Measurements from ENCODE around the gene GPR78. TPM values are rescaled to one million over a fixed set of nuclear protein-coding genes. Genes with fewer than 3 reads are reported as not detected.

Gene GPR78
- total and polyA plus RNA-seq, 2 of the 4 experiments (the other 2 are of a cell fraction): under 0.01 to 0.10 TPM

DNA sequence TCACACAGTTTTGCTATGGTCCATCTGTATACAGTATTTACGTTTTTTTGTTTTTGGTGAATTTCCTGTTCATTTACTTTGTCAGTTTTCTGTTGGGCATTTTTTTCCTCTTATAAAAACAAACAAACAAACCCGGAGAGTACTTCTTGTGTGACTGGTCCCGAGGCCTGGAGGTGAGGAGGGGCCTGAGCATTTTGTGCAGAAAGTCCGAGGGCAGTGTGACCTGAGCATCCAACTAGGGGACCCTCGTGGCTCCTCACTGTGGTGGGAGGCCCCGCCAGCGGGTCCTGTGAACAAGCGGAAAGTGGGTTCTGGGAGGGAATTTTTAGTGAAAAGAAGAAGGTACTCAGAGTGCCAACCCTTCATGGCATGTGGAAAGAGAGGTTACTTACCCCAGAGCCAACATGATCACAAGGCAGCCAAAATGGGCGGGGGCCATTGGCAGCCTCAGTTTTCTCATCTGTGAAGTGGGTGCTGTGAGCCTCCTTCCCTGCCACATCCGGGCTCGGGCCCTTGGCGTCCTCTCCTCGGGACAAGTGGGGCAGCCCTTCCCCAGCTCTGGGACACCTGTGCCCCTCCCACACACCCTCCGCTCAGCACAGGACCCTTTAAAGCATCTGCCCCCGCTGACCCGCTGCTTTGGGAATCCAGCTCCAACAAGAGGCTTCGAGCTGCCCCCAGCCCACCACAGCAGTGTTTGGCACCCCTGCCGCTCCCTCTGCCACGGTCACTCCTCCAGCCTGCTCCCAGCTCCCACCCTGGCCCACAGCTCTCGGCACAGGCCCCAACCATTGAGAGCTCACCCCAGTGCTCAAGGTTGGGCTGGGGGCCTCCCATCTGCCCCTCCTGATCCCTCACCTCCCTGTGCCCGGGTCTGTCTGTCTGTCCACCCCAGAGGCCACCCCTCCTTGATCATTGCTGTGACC lies 22.8 kb upstream of the GPR78 start:
- Histone ChIP-seq H3K4me2 (ENCODE audit: low read depth, low read length) (no peak overlapping the region), H3K14ac (replicated peaks; ENCODE audit: low read depth, low read length) (no peak overlapping the region), H3K9ac (ENCODE audit: low read depth, low read length) (no peak overlapping the region), H2BK20ac (ENCODE audit: low read depth, low read length) (no peak overlapping the region), H3K56ac (ENCODE audit: extremely low read depth, insufficient read depth, low read length) (no peak overlapping the region), H3K9me1 (ENCODE audit: insufficient read depth, low read length) (peaks cover 4% of the 10 kb centered on the region; the same call in 1 of the 2 replicates), H2BK120ac (ENCODE audit: low read depth, low read length) (no peak overlapping the region), H3K4me3 (ENCODE audit: insufficient read depth, low read depth, low read length) (no peak overlapping the region), H3K27me3 (ENCODE audit: control insufficient read depth, insufficient read depth, low read length) (peaks cover 8% of the 10 kb centered on the region; the same call in 1 of the 2 replicates), H3K4me1 (ENCODE audit: control insufficient read depth, insufficient read depth, low read length) (peaks cover 4% of the 10 kb centered on the region; the same call in 1 of the 2 replicates), H3K18ac (ENCODE audit: low read depth, low read length) (no peak overlapping the region), H3K27ac (ENCODE audit: insufficient read depth, low read length) (no peak overlapping the region), H2AFZ (replicated peaks; ENCODE audit: low read length, poor library complexity) (no peak overlapping the region), H3K36me3 (ENCODE audit: control insufficient read depth, insufficient read depth, low read length) (no peaks in the 10 kb centered on the region), H3K4ac (ENCODE audit: low read depth, low read length) (no peak overlapping the region), H2AK5ac (ENCODE audit: low read depth, low read length) (no peak overlapping the region), H4K8ac (ENCODE audit: low read depth in 2 of 2, low read length in 2 of 2) (no peak overlapping the region), H2BK15ac (ENCODE audit: low read depth, low read length) (no peak overlapping the region), H3K79me1 (ENCODE audit: low read depth in 1 of 2, low read length in 2 of 2) (no peaks in the 10 kb centered on the region), H2AK9ac (replicated peaks; ENCODE audit: low read depth, low read length, poor library complexity) (no peak overlapping the region), H4K91ac (ENCODE audit: insufficient read depth, low read depth, low read length) (no peak overlapping the region), H3K23ac (ENCODE audit: low read depth, low read length) (no peak overlapping the region), H2BK5ac (ENCODE audit: low read depth, low read length, poor library complexity, severe bottlenecking) (no peak overlapping the region), H4K5ac (ENCODE audit: low read depth, low read length) (no peak overlapping the region), H4K20me1 (ENCODE audit: insufficient read depth, low read length) (no peaks in the 10 kb centered on the region), H3K9me3 (ENCODE audit: control insufficient read depth, insufficient read depth, low read length) (no peaks in the 10 kb centered on the region)
- no TSS peak for BruUV-seq (replicated peaks)
- dilution Hi-C loops (cut with HindIII; ENCODE audit: low sequenced_read_pairs, unreplicated experiment): no loop called here
- DNase-seq: no peak
- 59% methylated on average over 2 of the region's 21 CpGs; no CpG with 5 or more reads in 1 of the 2 experiments for WGBS, 2 experiments (ENCODE audit: extremely low coverage in 2 of 2, insufficient read length in 1 of 2)
- intact Hi-C loops (cut with micrococcal nuclease): no loop called here
- no peak for ATAC-seq (ENCODE audit: low read depth)
- POLR2A ChIA-PET (ENCODE audit: unreplicated experiment): no interaction called here
- CTCF ChIA-PET: interaction anchor here (0.9 kb wide), 1 partner anchor 90 kb away, joined by 3 read pairs; no protein-coding TSS in a partner anchor
- in situ Hi-C loops (cut with MboI; ENCODE audit: low sequenced_read_pairs): no loop called here
- TF ChIP-seq RAD21 (IDR thresholded peaks at IDR 0.05; ENCODE audit: low read length): no peak
- no peak for TF ChIP-seq MAFK (IDR thresholded peaks at IDR 0.05; ENCODE audit: low read depth, low read length)
- TF ChIP-seq USF2 (IDR thresholded peaks at IDR 0.05; ENCODE audit: low read depth, low read length): no peak
- TF ChIP-seq CHD1 (IDR thresholded peaks at IDR 0.05; ENCODE audit: low read depth, low read length): no peak
- TF ChIP-seq FOS (IDR thresholded peaks at IDR 0.05; ENCODE audit: low read depth, low read length): no peak
- no peak for TF ChIP-seq MXI1 (IDR thresholded peaks at IDR 0.05; ENCODE audit: borderline replicate concordance, low read depth, low read length)
- TF ChIP-seq, protein P1, sequence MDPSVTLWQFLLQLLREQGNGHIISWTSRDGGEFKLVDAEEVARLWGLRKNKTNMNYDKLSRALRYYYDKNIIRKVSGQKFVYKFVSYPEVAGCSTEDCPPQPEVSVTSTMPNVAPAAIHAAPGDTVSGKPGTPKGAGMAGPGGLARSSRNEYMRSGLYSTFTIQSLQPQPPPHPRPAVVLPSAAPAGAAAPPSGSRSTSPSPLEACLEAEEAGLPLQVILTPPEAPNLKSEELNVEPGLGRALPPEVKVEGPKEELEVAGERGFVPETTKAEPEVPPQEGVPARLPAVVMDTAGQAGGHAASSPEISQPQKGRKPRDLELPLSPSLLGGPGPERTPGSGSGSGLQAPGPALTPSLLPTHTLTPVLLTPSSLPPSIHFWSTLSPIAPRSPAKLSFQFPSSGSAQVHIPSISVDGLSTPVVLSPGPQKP (IDR thresholded peaks at IDR 0.05; ENCODE audit: borderline replicate concordance, low read depth, low read length): no peak
- no peak for TF ChIP-seq RCOR1 (IDR thresholded peaks at IDR 0.05; ENCODE audit: insufficient replicate concordance, low read length)
- TF ChIP-seq SMC3 (IDR thresholded peaks at IDR 0.05; ENCODE audit: low read depth, low read length): no peak
- no peak for TF ChIP-seq RFX5 (IDR thresholded peaks at IDR 0.05; ENCODE audit: low read depth, low read length)
- no peak for TF ChIP-seq CEBPB (IDR thresholded peaks at IDR 0.05; ENCODE audit: low read depth, low read length)
- TF ChIP-seq CTCF (conservative IDR thresholded peaks at IDR 0.05; ENCODE audit: low read depth, low read length): no peak
- TF ChIP-seq BHLHE40 (IDR thresholded peaks at IDR 0.05; ENCODE audit: low read depth, low read length): no peak
- no peak for TF ChIP-seq MAZ (IDR thresholded peaks at IDR 0.05; ENCODE audit: borderline replicate concordance, low read depth, low read length)

Data from IMR-90 (cell line).